ENCODE measurements around the gene AGFG2.
A peak's percentile ranks its signal among the peaks of the same experiment; 100 is the strongest.
"Not testable (repeated sequence)": the region's sequence is repeated elsewhere in the genome, so short reads cannot be mapped to it uniquely, and the experiment has no call there.

Gene AGFG2, protein sequence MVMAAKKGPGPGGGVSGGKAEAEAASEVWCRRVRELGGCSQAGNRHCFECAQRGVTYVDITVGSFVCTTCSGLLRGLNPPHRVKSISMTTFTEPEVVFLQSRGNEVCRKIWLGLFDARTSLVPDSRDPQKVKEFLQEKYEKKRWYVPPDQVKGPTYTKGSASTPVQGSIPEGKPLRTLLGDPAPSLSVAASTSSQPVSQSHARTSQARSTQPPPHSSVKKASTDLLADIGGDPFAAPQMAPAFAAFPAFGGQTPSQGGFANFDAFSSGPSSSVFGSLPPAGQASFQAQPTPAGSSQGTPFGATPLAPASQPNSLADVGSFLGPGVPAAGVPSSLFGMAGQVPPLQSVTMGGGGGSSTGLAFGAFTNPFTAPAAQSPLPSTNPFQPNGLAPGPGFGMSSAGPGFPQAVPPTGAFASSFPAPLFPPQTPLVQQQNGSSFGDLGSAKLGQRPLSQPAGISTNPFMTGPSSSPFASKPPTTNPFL

DNA sequence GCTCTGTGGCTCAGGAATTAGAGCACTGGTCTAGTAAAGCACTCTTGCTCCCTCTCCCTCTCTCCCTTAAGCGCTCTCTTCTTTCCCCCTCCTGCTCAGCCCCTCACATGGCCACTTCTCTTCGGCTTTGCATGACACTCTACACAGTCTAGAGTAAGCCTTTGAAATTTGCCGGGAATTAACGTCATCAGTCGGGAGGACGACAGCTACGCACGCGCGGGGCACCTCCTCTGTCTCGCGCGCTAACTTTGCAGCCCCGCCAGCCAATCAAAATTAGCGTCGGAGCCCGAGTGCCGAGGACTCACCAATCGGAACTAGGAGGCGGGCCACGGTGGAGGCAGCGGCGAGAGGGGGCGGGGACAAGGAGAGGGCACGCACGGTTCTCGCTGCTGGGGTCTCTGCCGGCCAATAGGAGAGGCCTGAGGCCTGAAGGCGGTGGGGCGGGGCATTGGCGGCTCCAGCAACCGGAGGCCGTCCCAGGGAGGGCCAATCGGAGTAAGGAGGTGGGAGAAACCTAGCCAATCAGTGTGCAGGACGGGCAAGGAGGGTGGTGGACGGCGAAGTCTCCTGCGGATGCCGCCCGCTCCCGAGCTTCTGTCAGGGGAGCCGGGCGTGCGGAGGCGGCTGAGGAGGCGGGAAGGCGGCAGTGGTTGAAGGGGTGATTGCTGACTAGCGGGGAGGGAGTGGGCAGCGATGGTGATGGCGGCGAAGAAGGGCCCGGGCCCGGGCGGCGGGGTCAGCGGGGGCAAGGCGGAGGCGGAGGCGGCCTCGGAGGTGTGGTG, at the start of gene AGFG2:
Gene AGFG2 (plus strand): TSS at position 550 of the 782 bp plus-strand sequence. CDS start 144 bp downstream, at position 694.
- peak; percentile 100 for DNase-seq

GRCh38 chr7:100489824-100490223, 49.2 kb upstream of the AGFG2 start:
- DNase-seq: peak; percentile 58

DNA sequence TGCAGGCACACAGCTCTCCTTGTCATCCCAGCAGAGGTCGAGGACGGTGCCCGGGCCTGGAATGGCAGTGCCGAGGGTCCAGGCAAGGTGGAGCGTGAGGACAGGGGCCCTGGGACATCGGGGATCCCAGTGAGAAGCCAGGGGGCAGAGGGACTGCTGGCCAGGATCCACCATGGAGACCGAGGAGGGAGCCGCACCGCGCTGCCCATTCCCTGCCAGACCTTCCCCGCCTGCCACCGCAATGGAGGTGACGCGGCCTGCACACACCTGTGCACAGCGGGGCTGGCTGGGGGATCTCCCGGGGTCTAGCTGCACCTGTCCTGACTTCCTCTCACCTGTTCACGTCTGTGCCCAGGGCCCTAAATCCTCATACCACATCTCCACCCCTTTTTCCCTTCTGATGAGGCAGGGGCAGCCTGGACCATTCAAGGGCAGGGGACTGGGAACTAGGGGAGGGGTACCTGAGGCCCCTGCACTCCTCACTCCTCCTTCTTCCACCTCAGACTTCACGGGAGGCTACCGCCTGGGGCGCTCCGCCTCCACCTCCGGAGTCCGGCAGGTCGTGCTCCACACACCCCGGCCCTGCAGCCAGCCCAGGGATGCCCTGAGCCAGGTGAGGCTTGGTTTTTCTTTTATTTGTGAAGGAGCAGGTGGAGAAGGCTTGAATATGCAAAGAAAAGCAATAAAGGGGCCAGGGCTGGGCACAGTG, 48.4 kb upstream of the AGFG2 start:
- no peak for DNase-seq

DNA sequence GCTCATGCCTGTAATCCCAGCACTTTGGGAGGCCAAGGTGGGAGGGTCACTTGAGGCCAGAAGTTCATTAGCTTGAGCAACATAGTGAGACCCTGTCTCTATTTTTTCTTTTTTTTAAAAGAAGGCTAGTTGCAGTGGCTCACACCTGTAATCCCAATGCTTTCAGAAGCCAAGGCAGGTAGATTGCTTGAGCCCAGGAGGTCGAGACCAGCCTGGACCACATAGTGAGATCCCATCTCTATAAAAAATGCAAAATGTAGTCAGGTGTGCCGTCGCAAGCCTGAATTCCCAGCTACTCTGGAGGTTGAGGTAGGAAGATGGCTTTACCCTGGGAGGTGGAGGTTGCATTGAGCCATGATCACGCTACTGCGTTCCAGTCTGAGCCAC, 47.8 kb upstream of the AGFG2 start:
- no peak for DNase-seq

GRCh38 chr7:100492738-100493475, 46.1 kb upstream of the AGFG2 start:
- DNase-seq: no peak

DNA sequence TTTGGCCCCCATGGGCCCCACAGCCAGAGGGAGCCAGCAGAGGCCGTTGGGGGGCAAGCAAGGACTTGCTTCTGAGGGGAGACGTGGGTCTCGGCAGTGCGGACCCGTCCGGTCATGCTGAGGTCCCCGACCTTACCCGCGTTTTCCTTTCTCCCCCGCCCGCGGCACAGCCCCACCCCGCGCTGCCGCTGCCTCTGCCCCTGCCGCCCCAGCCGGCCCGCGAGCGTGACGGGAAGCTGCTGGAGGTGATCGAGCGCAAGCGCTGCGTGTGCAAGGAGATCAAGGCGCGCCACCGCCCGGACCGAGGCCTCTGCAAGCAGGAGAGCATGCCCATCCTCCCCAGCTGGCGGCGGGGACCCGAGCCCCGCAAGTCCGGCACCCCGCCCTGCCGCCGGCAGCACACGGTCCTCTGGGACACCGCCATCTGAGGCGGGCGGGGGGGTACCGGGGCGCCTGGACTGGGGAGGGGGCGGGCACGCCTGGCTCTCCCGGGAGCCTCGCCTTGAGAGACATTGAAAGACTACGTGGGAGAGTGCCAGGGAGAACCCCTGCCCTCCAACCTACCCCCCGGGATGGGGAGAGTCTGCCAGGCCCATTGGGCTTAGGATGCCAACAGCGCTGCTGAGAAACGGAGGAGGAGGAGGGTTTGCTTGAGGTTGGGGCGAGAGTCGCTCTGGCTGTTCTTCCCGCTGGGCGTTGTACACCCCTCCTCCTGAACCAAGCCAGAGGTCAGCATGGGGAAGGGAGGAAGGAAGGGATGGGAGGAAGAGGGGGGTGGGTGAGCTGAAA, 45.3 kb upstream of the AGFG2 start:
- DNase-seq: peak; percentile 48

GRCh38 chr7:100496509-100496908, 42.5 kb upstream of the AGFG2 start:
- no peak for DNase-seq

- not testable (repeated sequence) for DNase-seq
Measured at GRCh38 chr7:100500743-100501142, 38.3 kb upstream of the AGFG2 start.

DNA sequence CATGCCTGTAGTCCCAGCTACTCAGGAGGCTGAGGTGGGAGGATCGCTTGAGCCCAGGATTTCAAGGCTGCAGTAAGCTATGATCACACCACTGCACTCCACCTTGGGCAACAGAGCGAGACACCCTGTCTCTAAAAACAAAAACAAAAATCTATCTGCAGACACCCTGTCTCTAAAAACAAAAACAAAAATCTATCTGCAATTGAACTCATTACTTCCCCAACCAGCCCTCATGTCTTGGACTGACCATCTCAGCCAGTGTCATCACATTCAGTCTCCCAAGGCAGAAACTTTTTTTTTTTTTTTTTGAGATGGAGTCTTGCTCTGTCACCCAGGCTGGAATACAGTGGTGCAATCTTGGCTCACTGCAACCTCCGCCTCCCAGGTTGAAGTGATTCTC, 35.0 kb upstream of the AGFG2 start:
- not testable (repeated sequence) for DNase-seq

DNA sequence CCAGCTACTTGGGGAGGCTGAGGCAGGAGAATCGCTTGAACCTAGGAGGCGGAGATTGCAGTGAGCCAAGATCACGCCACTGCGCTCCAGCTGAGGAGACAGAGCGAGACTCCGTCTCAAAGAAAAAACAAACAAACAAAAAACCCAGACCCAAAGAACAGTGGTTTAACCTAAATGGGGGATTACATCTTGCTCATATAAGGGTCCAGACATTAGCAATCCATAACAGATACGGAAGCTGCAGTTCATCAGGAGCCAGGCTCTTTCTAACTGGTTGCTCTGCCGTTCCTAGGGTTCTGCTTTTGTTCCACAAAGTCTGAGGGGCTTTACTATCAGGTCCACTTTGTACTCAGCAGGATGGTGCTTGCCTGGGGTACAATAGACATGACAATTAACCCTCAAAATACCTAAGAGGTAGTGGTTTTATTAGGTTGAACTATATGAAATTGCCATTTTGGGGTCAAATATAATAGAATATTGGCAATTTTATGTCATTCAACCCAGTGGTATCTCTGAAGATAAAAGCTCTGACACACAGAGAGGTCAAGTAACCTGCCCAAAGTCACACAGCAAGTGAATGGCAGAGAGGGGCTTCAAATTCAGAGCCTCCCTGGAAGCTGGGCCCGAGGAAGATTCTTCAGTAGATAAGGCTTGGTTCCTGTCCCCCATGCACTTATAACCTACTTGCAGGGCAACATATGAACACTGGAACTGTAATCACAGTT, 34.0 kb upstream of the AGFG2 start:
- DNase-seq: no peak

- DNase-seq: no peak
Measured at GRCh38 chr7:100506356-100506923, 32.6 kb upstream of the AGFG2 start.

GRCh38 chr7:100509231-100509630, 29.8 kb upstream of the AGFG2 start:
- no peak for DNase-seq

DNA sequence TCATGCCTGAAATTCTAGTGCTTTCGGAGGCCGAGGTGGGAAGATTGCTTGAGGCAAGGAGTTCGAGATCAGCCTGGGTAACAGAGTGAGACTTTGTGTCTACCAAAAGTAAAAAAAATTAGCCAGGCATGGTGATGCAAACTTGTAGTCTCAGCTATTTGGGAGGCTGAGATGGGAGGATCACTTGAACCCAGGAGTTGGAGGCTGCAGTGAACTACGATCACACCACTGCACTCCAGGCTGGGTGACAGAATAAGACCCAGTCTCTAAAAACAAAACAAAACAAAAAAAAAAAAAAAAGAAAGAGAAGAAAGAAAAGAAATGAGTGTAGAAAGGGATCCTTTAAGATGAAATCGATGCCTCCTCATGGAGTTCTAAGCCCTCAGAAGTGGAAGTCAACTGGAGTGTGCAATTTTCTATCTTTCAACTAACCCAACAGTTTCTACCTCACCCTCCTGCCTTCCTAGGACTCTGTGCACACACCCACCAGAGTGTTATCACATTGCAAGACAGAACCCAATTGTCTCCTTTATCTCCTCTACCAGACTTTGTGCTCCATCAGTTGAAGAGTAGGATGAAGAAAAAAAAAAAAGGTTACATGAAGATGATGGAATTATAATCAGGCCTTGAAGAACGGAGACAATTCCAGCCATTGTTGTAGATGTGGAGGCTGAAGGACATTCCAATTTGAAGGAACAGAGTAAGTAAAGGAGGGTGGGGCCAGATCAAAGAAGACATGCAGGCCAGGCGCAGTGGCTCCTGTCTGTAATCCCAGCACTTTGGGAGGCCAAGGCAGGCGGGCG, 28.4 kb upstream of the AGFG2 start:
- DNase-seq: no peak

DNA sequence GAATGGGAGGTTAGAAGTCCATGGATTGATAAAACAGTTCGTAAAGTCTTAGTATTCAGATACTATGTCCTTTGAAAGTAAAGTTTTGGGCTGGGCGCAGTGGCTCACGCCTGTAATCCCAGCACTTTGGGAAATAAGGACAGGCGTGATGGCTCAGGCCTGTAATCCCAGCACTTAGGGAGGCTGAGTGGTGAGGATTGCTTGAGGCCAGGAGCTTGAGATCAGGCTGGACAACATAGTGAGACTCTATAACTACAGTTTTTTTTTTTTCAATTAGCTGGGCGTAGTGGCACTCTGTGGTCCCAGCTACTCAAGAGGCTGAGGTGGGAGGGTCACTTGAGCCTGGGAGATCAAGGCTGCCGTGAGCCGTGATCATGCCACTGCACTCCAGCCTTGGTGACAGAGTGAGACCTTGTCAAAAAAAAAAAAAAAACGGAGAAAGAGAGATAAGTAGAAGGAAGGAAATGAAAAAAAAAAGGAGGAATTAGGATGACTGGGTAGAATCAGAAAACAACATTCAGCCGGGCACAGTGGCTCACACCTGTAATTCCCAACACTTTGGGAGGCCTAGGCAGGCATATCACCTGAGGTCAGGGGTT, 25.7 kb upstream of the AGFG2 start:
- no peak for DNase-seq

GRCh38 chr7:100515072-100515532, 23.9 kb upstream of the AGFG2 start:
- no peak for DNase-seq

- peak; percentile 79 for DNase-seq
Measured at GRCh38 chr7:100516135-100516812, 22.7 kb upstream of the AGFG2 start.

- no peak for DNase-seq
Measured at GRCh38 chr7:100517305-100517704, 21.7 kb upstream of the AGFG2 start.

- no peak for DNase-seq
Measured at GRCh38 chr7:100519580-100519979, 19.4 kb upstream of the AGFG2 start.

DNA sequence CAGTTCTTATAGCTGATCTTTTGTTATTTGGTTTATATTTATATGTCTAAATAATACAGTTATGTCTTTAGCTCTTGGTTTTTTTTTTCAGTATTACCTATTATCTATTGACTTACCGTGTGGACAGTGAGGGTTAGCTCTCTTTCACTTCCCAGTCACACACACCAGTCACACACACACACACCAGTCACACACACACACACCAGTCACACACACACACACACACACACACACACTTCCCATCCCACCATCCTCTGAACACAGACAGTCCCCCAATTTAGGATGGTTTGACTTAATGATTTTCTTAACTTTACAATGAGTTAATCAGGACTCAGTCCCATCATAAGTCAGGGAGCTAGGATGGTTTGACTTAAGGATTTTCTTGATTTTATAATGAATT, 18.9 kb upstream of the AGFG2 start:
- DNase-seq: no peak
